Fibroblast of peridontal ligament (primary cell): ENCODE measurements around the gene CABP1.

Experiments used
- DNase-seq: peaks from one replicate; pipeline ENCODE4 v3.0.0-alpha.2; 2010; ENCODE audit errors: extremely low read depth

The CABP1 gene

DNA sequence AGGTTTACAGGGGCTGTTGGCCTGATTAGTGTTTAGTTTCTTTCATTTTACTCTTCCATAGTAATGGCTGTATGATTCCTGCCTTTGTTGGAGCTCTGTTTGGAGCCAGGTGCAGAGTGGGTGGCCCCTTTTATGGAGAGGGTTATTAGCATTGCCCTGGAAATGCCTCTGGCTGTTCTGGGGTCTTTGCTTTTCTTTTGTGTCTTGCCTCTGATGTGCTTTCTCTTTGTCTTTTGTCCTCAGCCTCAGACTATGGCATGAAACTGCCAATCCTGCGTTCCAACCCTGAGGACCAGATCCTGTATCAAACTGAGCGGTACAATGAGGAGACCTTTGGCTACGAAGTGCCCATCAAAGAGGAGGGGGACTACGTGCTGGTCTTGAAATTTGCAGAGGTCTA, 53.4 kb downstream of the CABP1 start:
- DNase-seq: no peak

DNA sequence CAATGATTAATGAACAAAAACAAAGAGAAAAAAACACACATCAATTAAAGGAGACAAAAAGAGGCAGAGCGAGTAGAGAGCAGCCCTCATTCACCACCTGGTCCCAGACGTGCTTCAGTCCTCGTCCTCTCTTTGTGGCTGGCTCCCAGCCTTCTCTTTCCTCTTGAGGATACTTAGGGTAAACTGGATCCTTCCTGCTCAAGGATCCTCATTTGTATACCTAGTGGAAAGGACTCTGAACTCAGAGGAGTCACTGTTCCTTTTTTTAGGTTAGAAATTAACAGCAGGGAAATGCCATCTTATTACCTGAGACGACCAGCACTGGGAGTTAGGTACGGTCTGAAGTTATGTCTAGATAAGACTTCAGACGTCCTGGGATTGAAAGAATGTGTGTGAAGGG, 56.2 kb downstream of the CABP1 start:
- DNase-seq: no peak

DNA sequence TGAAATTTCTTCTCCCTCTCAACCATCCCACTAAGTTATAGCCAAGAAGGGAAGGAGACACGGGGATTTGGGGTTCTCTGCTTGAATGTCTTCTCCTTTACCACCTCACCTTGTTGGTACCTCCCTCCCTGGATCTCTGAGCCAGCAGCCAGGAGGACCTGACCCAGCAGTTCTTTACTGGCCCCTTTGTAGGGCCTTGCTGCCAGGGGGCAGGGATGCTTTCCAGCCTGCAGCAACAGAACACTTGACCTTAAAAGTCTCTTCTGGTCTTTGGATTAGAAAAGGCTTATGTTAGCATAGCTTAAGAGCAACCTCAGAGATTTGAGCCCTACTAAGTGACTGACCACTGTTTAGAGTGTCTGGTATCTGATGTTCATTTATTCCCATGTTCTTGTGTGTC, 56.9 kb downstream of the CABP1 start:
- no peak for DNase-seq

DNA sequence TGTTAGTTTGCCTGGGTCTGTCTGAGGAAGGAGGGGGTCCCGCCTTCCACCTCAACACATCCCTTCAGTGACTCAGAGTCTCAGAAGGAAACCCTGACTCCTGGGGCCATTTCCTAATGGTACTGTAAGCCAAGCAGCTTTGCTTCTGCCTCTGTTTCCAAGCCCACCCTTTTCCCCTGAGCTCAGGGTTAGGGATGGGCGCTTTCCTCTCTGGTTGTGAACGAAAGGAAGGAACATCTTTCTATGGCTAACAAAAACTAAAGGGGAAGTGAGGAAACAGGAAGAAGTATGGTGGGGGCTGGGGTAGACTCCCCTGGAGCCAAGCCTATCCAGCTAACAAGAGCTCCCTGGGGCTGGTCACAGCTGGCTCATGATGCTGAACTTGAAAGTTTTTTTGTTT, 58.2 kb downstream of the CABP1 start:
- no peak for DNase-seq

DNA sequence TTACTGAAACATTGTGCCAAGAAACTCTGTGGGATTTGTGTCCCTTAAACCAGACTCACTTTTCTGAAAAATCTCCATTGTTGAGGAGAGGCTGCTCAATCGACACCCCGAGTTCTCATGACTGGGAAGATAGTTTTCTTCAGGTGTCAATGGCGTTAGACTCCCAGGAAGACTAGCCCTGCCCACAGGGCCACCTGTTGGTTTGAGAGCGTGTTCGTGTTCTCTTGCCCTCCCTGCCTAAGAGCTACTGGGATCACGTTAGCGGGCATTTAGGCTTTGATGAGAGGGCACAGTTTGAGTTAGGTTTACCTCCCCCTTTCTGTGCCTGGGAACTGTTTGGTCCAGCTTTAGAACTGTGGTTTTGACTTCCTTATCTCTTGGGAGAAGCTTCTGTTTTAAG, 59.1 kb downstream of the CABP1 start:
- DNase-seq: no peak

DNA sequence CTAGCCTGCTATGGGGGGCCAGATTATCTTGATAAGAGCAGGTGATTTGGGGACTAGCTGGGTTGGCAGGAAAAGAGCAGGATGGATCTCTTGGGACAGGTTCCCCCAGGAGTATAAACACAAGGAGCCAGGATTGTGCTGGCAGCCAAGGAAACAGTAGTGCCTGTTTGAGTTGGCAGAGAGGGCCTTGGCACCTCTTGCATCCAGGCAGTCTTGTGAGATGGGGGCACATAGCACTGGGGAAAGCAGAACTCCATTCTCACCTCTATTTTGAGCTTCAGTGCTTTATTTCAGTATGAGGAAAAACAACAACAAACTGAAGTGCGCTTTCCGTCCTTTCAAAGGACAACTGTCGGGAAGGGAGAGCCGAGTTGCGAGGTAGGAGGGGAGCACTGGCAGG, 60.5 kb downstream of the CABP1 start:
- DNase-seq: no peak

DNA sequence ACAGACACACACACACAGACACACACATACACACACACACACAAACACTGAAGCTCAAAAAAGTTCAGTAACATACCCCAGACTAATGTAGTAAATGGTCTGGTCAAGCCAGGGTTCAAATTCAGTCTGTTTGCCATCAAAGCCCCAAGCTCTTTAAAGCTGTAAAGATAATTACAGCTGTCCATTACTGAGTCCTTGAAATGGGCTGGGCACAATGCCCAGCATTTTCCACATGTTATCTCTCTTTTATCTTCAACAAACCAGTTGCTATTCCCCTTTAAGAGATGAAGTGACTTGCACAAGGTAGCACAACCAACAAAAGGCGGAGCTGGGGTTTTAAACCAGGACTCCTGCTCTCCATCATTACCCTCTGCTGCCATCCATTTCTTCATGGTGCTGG, 62.2 kb downstream of the CABP1 start:
- no peak for DNase-seq

DNA sequence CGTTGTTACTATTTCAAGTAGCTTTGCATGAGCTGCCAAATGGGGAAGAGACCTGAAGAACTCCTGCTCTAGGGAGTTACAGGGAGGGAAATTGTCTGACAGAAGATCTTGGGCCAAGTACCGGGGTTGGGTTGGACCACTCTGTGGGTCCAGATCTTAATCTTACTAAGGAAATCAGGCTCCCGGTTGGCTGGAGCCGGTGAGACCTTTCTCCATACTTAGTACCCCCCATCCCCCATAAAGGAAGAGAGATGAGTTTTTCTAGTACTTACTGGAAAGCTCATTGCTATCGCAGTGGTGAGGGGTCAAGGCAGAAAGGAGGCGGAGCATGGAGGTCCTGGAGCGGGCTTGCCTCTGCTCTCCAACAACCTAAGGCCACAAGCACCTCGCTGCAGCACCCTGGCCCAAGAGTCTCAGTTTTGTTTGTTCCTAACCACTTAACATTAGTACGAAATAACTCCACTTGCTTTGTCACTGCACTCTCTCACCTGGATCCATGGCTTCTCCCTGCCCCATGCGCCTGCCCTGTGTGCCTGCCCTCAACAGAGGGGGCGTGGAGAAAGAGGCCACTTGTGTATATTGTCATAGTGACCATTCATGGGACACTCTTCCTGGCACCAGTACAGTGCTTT, 63.0 kb downstream of the CABP1 start:
- no peak for DNase-seq

DNA sequence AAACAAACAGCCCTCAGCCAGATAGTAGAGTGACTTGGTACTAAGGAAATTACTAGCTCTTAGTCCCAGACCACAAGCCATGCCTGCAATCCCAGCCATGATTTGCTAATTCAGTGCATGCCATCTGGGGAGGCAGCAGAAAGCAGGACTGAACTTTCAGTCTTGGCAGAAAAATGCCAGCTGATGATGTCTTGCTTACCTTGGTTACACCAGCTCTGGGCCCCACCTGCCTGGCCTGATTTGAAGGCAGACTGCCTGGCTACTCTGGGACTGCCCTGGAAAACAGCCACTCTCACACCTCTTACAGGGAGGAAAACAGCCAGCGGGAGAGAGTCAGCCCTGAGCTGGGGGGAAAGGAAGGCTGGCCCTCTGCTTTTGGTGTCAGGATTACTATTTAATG, 65.2 kb downstream of the CABP1 start:
- DNase-seq: no peak

DNA sequence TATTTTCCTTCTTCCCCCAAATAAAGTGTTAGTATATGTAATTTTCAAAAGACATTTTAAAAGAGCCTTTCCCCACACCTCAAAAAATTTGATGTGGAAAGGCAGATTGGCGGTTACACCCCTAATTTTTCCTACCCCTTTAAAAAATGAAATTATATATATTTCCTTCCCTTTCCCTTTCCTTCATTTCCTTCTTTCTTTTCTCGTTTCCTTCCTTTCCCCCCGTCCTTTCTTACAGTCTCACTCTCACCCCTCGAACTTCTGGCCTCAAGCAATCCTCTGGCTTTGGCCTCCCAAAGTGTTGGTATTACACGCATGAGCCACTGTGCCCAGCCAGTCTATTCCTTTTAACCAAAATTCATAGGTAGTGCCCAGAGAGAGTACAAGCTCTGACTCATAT, 65.6 kb downstream of the CABP1 start:
- DNase-seq: no peak

DNA sequence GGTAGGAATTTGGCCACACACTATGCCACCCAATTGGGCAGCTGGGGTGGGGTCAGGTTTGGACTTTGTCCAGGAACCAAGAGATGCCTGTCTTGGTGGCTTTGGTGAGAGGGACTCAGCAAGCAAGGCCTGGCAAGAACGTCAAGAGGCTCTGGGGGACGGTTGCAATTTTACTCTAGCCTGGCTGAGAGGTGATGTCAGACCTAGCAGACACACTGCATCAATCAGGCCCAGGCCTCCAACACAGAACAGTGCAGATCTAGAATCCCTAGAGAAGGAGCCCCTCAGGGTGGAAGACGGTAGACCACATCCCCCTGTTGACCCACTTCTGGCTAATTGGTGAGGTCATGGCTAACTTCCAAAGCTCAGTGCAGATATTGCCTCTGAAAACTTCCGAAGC, 68.2 kb downstream of the CABP1 start:
- DNase-seq: no peak

DNA sequence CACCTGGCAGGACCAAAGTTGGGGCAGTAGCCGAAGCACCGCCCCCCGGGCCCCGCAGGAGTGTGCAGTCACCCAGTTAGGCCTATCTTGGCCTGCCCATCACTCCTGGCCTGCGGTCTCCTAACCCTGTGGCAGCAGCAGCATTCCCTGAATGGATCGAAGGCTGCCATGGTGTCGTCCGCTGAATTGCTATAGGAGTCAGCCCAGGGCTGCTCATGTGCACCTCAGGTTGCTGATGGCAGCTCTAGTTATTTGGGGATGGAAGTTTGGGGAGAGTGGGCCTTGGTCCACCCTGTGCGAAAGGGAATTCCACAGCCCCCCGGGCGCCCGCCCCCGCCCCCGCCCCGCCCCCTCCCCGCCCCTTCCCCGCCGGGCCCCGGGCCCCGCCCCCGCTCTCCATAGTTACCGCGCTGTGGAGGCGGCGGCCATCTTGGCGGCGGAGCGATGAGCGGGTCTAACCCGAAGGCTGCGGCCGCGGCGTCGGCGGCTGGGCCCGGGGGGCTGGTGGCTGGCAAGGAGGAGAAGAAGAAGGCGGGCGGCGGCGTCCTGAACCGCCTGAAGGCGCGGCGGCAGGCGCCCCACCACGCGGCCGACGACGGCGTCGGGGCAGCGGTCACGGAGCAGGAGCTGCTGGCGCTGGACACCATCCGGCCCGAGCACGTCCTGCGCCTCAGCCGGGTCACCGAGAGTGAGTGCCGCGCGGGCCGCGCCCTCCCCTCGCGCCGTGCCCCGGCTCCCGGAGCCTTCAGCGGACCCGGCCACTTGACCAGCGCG, 69.8 kb downstream of the CABP1 start, which contains the start of gene UNC119B:
UNC119B (plus strand) TSS at position 428 of the 774 bp plus-strand sequence; CDS start at position 445, 17 bp downstream.
- no peak for DNase-seq

DNA sequence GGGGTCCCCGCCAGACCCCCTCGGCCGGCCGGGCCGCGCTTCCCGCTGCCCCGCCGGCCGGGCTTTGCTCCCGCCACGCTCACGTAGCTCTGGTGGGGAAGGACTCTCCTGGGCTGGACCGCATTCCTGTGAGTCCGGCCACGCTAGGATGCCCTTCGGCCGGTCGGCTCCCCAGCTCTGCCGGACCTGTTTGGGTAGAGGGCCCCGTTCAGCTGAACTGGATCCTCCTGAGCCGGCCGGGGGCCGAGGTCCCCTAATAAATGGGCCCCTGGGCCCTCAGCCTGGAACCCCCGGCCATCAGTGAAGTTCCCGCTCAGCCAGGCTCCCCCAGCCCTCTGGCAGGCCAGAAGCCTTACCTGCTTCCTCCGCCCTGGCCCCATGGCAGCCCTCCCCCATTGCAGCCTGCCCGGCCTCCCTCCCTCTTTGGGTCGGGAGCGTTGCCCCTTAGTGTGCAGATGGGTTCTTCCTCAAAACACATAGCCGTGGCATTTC, 70.4 kb downstream of the CABP1 start:
- DNase-seq: no peak

DNA sequence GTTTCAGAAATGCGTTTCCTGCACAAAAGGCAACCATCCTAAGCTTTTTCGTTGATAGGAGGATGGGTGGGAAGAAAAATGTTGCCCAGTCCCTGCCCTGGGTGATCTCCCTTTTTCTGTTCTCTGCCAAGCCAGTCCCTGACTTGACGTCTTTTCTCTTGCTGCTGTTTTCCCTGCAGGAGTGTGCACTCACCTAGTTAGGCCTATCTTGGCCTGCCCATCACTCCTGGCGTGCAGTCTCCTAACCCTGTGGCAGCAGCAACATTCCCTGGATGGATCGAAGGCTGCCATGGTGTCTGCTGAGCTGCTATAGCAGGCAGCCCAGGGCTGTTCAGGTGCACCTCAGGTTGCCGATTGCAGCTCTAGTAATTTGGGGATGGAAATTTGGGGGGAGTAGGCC, 71.0 kb downstream of the CABP1 start:
- no peak for DNase-seq

DNA sequence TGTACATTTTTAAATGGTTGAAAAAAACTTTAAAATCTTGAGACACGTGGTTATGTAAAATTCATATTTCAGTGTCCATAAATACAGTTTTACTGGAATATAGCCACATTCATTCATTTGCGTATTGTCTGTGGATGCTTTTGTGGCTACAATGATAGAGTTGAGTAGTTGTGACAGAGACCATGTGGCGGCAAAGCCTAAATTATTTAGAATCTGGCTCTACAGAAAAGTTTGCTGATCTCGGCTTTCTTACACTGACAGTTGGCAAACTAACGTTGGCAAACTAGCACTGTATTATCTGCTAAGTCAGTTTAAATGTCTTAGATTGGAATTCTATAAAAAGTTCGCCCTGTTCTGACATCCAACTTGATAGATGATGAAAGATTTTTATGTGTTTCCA, 72.2 kb downstream of the CABP1 start:
- no peak for DNase-seq

DNA sequence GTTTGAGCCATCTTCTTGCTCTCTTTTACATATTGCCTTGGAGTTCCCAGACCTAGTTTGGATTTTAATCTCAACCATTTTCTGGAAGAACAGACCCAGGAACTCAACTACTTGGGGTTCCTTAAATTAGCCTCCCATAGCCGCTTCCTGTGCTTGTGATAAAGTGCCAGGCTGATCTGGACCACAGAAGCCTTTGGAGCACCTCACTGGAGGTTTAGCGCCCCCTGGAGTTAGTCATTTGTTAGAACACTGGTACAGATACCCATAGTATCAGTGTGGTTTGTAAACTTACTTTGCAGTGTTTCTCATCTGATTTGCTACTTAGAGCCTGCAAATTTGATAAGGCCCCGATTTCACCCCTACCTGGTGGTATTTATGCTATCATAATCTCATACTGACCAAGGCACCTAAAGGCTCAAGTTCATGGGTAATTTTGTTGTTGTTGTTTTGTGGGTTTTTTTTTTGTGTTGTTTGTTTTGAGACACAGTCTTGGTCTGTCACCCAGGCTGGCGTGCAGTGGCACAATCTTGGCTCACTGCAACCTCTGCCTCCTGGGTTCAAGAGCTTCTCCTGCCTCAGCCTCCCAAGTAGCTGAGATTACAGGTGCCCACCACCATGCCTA, 73.5 kb downstream of the CABP1 start:
- peak; percentile 88 for DNase-seq
